Measurements from ENCODE around the gene RRP36. TPM values are rescaled to one million over a fixed set of nuclear protein-coding genes. Genes with fewer than 3 reads are reported as not detected.

Gene RRP36
- total RNA-seq, 1 experiment from 2014 or later: 133 TPM

GRCh38 chr6:42973926-42974325, 47.5 kb upstream of the RRP36 start:
- DNase-seq (no peak), ATAC-seq (no peak)
- no peaks in the 10 kb centered on the region for H3K9me3 ChIP-seq (ENCODE audit: low read length)
- TF ChIP-seq, protein P1, sequence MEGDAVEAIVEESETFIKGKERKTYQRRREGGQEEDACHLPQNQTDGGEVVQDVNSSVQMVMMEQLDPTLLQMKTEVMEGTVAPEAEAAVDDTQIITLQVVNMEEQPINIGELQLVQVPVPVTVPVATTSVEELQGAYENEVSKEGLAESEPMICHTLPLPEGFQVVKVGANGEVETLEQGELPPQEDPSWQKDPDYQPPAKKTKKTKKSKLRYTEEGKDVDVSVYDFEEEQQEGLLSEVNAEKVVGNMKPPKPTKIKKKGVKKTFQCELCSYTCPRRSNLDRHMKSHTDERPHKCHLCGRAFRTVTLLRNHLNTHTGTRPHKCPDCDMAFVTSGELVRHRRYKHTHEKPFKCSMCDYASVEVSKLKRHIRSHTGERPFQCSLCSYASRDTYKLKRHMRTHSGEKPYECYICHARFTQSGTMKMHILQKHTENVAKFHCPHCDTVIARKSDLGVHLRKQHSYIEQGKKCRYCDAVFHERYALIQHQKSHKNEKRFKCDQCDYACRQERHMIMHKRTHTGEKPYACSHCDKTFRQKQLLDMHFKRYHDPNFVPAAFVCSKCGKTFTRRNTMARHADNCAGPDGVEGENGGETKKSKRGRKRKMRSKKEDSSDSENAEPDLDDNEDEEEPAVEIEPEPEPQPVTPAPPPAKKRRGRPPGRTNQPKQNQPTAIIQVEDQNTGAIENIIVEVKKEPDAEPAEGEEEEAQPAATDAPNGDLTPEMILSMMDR (conservative IDR thresholded peaks at IDR 0.05; ENCODE audit: low read depth, low read length): no peak
- TF ChIP-seq EZH2 (IDR thresholded peaks at IDR 0.05; ENCODE audit: low read length, unreplicated experiment): no peak
- TF ChIP-seq EZH2phosphoT487 (IDR thresholded peaks at IDR 0.05; ENCODE audit: borderline replicate concordance, low read length): no peak
- H3K9ac ChIP-seq (ENCODE audit: low read length): no peak overlapping the region
- no peaks in the 10 kb centered on the region for H4K20me1 ChIP-seq (ENCODE audit: low read length)
- no TSS peak for BruUV-seq (replicated peaks)
- intact Hi-C loops (cut with micrococcal nuclease): no loop called here
- H3K4me3 ChIP-seq (ENCODE audit: low read length): no peak overlapping the region
- ChIA-PET POLR2A (ENCODE audit: unreplicated experiment) (no interaction called here), CTCF (no interaction called here)
- no peak overlapping the region for H2AFZ ChIP-seq (ENCODE audit: low read length)
- no peaks in the 10 kb centered on the region for H3K9me2 ChIP-seq (replicated peaks; ENCODE audit: low read length)
- H3K27me3 ChIP-seq (ENCODE audit: low read length): no peaks in the 10 kb centered on the region
- H3F3A ChIP-seq (ENCODE audit: low read length, unreplicated experiment): no peaks in the 10 kb centered on the region
- no peak overlapping the region for H3K27ac ChIP-seq (ENCODE audit: low read length)
- H3K4me2 ChIP-seq (ENCODE audit: low read length): no peak overlapping the region
- H3K79me2 ChIP-seq (ENCODE audit: low read length): peaks cover 32% of the 10 kb centered on the region
- no peaks in the 10 kb centered on the region for H3K36me3 ChIP-seq (ENCODE audit: low read depth, low read length)
- H3K4me1 ChIP-seq (ENCODE audit: insufficient read depth, low read length): peaks cover 11% of the 10 kb centered on the region

GRCh38 chr6:42974919-42975505, 46.4 kb upstream of the RRP36 start:
- Histone ChIP-seq H3K79me2 (ENCODE audit: low read length) (peaks cover 42% of the 10 kb centered on the region), H3K4me1 (ENCODE audit: insufficient read depth, low read length) (peaks cover 20% of the 10 kb centered on the region), H4K20me1 (ENCODE audit: low read length) (no peaks in the 10 kb centered on the region), H3K4me2 (ENCODE audit: low read length) (no peak overlapping the region), H3F3A (ENCODE audit: low read length, unreplicated experiment) (no peaks in the 10 kb centered on the region), H3K27me3 (ENCODE audit: low read length) (no peaks in the 10 kb centered on the region), H2AFZ (ENCODE audit: low read length) (no peak overlapping the region), H3K27ac (ENCODE audit: low read length) (no peak overlapping the region), H3K9ac (ENCODE audit: low read length) (no peak overlapping the region), H3K9me3 (ENCODE audit: low read length) (no peaks in the 10 kb centered on the region), H3K9me2 (replicated peaks; ENCODE audit: low read length) (no peaks in the 10 kb centered on the region), H3K36me3 (ENCODE audit: low read depth, low read length) (no peaks in the 10 kb centered on the region), H3K4me3 (ENCODE audit: low read length) (no peak overlapping the region)
- ChIA-PET POLR2A (ENCODE audit: unreplicated experiment) (no interaction called here), CTCF (no interaction called here)
- intact Hi-C loops (cut with micrococcal nuclease): no loop called here
- TF ChIP-seq, protein P1 (conservative IDR thresholded peaks at IDR 0.05; ENCODE audit: low read depth, low read length): no peak
- ATAC-seq (no peak), DNase-seq (no peak)
- BruUV-seq (replicated peaks): no TSS peak

GRCh38 chr6:42978487-42978838, 43.0 kb upstream of the RRP36 start:
- Histone ChIP-seq H3K9me2 (replicated peaks; ENCODE audit: low read length) (no peaks in the 10 kb centered on the region), H3K4me1 (ENCODE audit: insufficient read depth, low read length) (peaks cover 13% of the 10 kb centered on the region), H3K36me3 (ENCODE audit: low read depth, low read length) (no peaks in the 10 kb centered on the region), H3K4me3 (ENCODE audit: low read length) (peak overlapping the region; percentile 93), H3K79me2 (ENCODE audit: low read length) (peaks cover 42% of the 10 kb centered on the region), H3K27ac (ENCODE audit: low read length) (peak overlapping the region; percentile 65), H3K9me3 (ENCODE audit: low read length) (no peaks in the 10 kb centered on the region), H3K27me3 (ENCODE audit: low read length) (no peaks in the 10 kb centered on the region), H3K4me2 (ENCODE audit: low read length) (peak overlapping the region; percentile 95), H4K20me1 (ENCODE audit: low read length) (no peaks in the 10 kb centered on the region), H3K9ac (ENCODE audit: low read length) (peak overlapping the region; percentile 91), H3F3A (ENCODE audit: low read length, unreplicated experiment) (no peaks in the 10 kb centered on the region), H2AFZ (ENCODE audit: low read length) (peak overlapping the region; percentile 96)
- intact Hi-C loops (cut with micrococcal nuclease): no loop called here
- ChIA-PET CTCF (interaction anchor here (0.5 kb wide), 1 partner anchor 71 kb away, joined by 3 read pairs; no protein-coding TSS in a partner anchor), POLR2A (ENCODE audit: unreplicated experiment) (interaction anchor here (0.6 to 0.8 kb wide), 3 partner anchors 17 to 58 kb away, joined by 3 to 11 read pairs (median 6); partner anchors contain the start of gene KLHDC3)
- TF ChIP-seq EZH2phosphoT487 (IDR thresholded peaks at IDR 0.05; ENCODE audit: borderline replicate concordance, low read length): no peak
- no peak for TF ChIP-seq EZH2 (IDR thresholded peaks at IDR 0.05; ENCODE audit: low read length, unreplicated experiment)
- TF ChIP-seq, protein P1 (conservative IDR thresholded peaks at IDR 0.05; ENCODE audit: low read depth, low read length): no peak
- ATAC-seq (peak; percentile 50), DNase-seq (peak; percentile 32)
- no TSS peak for BruUV-seq (replicated peaks)
